Myocyte (in vitro differentiated cells): ENCODE data around the gene CHRM5. TPM values are rescaled to one million over a fixed set of nuclear protein-coding genes. Genes with fewer than 3 reads are reported as not detected.

ENCODE experiments used
- DNase-seq: peaks from one replicate; pipeline ENCODE4 v3.0.0-alpha.2; 2012; ENCODE audit warnings: low read depth
- total RNA-seq: library from RNA; depleted of rRNA; stranded (reverse); fragments of >200 nt; gene quantifications from 2 replicates; pipeline ENCODE4 v1.2.3, GENCODE V29; 2014

Gene CHRM5
- total RNA-seq, 1 donor from 2014 or later: 0.05 TPM

DNA sequence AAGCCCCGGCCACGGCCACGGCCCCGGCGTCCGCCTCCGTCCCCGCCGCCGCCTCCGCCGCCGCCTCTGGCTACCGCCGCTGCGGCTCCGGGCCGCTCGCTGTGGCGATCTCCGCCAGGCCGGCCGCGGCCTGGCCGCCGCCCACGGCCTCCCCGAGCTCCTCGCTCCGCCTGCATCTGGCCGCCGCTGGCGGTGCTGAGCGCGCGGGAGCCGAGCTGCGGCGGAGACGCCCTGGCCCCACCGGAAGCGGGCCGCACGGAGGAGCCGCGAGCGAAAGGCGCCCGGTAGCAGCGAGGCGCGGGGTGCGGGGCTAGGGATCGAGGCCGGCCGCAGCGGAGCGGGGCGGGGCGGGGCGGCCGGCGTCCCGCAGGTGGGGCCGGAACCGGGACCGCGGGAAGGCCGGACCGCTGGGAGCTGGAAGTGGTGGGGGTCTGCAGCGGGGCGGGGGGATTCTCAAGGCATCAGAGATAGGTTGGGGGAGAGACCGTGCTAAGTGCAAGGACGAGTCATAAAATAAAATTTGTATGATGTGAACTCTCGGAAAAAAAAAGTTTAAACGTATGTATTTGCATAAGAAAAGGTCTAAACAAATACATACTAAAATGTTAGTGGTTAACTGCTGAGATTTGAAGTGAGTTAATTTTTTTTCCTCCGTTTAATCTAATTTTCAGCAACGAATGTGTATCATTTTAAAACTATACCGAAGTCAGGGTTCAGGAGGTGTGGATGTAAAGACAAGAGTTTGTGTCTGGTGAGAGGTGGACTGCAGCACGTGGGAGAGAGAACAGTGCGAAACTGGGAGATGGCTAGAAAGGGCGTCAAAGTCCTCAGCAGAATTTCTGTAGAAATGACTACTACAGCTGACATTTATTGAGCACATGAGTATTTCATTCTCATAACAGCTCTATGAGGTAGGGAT, 70.8 kb downstream of the CHRM5 start, which contains the start of gene AVEN:
TSS of gene AVEN (minus strand) at position 334 of the 919 bp plus-strand sequence. CDS start at position 176, 158 bp downstream.
- DNase-seq: peak; percentile 57

DNA sequence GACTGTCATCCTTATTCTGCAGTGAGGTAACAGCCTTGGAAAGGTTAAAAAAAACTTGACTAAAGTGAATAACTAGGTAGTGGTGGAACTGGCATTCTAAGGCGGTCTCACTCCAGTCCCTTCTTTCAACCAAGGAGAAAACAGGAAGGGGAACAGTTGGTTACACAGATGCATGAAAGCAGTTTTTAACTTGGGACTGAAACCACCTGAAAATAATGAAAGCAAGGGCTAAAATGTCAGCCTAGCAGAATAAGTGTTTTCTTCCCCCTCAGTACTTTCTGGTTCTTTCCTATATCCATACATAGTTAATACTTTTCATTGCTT, 71.5 kb downstream of the CHRM5 start:
- no peak for DNase-seq

DNA sequence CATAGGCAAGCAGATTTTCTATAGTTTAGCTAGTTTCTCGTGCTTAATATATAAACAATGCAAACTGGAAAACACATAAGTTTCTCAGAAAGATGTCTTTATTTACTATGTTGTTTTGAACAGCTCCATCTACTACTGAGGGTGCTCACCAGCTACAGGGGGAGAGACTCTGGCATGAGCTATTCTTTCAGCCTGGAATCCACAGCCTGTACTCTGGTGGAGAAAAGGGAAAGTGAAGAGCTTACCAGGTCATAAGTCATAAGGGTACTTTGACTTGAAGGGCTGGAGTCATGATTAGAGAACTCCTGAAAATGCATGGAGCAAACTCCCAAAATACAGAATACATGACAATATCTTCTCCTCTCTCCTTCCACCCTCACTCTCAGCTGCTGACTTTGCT, 75.1 kb downstream of the CHRM5 start:
- peak; percentile 43 for DNase-seq

DNA sequence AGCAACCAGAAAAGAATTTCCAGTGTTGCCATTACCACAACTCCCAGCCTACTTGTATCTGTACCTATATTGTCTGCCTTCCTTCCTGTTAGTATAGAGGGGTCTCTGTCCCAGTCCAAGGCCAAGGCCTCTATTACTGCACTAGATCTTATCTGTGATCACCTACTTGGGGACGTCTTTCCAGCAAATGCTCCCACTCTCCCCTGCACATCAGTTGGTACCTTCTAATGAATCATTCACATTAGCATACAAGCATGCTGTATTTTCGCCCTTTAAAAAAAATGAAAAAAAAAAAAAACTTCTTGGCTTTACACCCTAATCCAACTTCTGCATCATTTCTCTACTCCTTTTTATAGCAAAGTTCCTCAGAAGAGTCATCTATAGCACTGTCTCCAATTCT, 75.5 kb downstream of the CHRM5 start:
- DNase-seq: no peak

DNA sequence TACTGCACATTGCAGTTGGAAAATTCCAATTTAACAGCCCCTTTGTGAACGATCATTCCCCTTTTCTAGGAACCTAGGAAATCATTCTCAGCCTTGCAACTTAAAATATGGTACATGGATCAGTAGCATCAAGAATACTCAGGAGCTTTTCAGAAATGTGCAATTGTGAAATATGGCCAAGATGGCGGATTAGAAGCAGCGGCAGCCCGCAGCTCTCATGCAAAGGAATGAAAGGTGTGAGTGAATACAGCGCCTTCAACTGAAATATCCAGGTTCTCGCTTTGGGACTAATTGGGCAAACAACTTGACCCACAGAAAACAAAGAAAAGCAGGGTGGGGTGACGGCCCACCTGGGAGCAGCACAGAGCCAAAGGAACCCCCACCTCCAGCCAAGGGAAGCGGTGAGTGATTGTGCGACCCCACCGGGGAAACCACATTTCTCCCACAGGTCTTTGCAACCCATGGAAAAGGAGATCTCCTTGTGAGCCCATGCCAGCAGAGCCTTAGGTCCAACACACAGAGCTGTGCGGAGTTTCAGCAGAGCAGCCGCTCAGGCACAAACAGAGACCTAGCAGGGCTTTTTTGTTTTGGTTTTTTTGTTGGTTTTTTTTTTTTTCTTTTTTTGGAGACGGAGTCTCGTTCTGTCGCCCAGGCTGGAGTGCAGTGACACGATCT, 78.3 kb downstream of the CHRM5 start:
- no peak for DNase-seq

DNA sequence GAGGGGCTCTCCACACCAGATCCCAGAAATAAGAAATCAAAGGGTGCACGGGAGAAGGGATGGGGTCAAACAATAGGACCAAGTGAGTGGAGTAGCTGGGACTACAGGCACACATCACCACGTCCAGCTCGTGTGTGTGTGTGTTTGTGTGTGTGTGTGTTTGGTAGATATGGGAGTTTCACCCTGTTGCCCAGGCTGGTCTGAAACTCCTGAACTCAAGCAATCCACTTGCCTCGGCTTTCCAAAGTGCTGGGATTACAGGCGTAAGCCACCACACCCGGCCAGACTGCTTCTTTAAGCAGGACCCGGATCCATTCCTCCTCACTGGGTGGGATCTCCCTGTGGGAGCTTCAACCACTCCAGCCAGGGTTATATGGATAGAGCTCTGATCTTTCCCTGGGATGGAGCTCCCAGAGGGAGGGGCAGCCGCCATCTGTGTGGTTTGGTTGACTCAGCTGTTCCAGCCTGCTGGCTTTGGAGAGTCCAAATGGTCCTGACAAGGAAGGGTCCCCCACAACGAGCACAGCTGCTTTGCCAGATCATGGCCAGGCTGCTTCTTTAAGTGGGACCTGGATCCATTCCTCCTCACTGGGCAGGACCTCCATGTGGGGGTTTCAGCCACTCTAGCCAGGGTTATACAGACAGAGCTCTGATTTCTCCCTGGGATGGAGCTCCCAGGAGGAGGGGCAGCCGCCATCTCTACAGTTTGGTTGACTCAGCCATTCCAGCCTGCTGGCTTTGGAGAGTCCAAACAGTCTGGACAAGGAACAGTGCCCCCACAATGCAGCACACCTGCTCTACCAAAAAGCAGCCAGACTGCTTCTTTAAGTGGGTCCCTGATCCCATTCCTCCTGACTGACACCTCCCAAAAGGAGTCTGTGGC, 79.8 kb downstream of the CHRM5 start:
- peak; percentile 98 for DNase-seq

DNA sequence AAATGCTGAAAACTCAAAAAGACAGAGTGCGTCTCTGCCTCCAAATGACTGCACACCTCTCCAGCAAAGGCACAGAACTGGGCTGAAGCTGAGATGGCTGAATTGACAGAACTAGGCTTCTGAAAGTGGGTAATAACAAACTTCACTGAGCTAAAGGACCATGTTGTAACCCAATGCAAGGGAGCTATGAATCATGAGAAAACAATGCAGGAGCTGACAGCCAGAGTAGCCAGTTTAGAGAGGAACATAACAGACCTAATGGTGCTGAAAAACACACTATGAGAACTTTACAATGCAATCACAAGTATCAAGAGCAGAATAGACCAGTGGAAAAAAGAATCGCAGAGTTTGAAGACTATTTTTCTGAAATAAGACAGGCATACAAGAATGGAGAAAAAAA, 80.8 kb downstream of the CHRM5 start:
- peak; percentile 70 for DNase-seq

DNA sequence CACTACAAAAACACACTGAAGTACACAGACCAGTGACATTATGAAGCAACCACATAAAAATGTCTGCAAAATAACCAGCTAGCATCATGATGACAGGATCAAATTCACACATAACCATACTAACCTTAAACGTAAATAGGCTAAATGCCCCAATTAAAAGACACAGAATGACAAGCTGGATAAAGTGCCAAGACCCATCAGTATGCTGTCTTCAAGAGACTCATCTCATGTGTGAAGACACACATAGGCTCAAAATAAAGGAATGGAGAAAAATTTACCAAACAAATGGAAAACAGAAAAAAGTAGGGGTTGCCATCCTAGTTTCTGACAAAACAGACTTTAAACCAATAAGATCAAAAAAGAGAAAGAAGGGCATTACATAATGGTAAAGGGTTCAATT, 82.1 kb downstream of the CHRM5 start:
- DNase-seq: peak; percentile 28

DNA sequence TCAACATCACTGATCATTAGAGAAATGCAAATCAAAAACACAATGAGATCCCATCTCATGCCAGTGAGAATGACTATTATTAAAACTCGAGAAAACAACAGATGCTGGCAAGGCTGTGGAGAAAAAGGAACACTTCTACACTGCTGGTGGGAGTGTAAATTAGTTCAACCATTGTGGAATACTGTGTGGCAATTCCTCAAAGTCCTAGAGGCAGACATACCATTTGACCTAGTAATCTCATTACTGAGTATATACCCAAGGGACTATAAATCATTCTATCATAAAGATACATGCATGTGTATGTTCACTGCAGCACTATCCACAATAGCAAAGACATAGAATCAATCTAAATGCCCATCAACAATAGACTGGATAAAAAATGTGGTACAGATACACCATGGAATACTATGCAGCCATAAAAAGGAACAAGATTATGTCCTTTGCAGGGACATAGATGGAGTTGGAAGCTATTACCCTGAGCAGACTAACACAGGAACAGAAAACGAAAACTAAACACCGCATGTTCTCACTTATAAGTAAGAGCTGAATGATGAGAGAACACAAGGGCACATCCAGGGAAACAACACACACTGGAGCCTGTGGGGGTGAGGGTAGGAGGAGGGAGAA, 85.9 kb downstream of the CHRM5 start:
- no peak for DNase-seq

DNA sequence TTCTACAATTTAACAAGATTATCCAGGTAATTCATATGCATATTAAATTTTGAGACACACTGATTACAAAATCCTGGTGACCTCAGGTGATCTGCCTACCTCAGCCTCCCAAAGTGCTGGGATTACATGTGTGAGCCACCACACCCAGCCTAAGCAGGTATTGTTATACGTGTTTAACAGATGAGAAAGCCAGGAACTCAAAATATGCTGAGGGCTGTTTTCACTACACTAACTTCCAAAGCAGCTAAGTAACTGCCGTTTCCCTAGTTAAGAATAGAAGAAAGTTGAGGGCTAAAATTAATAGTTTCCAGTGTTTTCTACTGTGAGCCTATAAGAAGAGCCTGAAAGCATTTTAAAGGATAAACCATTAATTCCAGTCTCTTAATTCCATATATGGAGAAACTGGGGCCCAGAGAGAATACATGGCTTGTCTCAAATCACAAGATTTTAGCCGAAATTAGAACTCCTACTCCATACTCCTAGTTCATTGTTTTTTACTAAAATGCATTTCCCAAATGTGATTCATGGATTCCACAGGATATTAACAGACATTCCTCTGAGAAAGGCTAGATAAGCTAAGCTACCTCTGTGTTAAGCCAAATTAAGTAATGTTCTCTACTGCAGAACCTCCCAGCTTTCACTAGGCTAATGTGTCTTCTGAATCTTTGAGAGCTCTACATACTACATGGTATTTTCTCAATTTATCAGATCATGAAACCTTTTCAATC, 87.7 kb downstream of the CHRM5 start:
- peak; percentile 57 for DNase-seq

DNA sequence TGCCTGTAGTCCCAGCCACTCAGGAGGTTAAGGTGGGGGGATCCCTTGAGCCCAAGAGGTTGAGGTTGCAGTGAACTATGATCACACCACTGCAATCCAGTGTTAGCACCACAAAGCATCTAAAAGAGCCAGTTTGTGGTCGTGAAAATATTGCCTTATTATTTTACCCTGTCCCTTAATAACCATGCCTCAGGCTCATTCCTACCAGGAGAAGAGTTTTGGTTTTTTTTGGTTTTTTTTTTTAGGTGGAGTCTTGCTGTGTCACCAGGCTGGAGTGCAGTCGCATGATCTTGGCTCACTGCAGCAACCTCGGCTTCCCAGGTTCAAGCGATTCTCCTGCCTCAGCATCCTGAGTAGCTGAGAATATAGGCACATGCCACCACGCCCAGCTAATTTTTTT, 88.6 kb downstream of the CHRM5 start:
- DNase-seq: no peak

DNA sequence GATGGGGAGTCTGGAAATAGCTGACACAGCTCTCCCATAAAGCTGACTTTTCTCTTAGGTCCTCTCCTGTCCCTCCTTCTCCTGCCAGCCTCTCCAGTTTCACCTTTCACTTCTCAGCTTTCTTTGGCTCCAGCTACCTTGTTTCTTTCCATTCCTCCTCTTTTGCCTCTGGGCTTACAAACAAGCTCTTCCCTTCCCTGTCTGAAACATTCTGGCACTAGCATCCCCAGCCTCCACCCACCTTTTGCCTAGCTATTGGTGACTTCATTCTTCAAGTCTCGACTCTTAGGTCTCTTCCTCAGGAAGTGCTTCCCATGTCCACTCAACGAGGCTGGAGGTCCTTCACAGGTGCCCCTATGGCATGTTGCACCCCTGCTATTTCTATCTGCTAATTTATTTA, 91.2 kb downstream of the CHRM5 start:
- DNase-seq: no peak

DNA sequence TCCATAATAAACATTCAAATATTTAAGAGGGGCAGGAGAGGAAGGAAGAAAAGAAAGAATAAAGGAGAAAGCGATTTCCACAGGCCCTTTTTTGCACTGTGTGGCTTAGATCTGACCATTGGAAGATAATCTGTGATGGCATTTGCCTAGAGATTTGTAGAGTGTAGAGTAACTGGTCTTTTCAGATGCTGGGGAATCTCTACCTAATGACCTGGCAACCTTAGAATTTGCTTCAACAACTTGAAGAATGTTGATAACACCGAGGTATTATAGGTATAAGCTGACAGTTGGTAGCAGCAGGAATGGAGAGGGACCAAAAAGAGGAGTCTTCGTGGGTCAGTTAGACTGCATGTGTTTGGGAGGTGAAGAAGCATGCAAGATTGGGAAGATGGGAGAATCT, 91.6 kb downstream of the CHRM5 start:
- DNase-seq: no peak

DNA sequence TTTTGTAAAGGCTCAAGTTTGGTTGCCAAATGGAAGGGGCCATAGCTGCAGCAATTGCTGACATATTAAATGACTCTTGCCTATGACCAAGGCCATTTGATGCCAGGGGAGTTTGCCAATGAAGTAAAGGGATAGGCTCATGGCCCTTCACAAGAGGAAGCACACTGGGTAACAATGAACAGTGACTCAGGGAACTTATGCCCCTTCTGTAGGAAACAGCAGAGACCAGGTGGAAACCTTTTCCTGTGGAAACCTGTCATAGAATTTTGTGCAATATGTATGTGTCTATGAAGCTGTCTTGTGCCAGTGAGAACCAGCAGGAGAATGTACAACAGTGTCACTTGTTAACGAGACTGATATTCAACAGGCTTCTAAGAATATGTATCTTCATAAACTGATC, 96.1 kb downstream of the CHRM5 start:
- DNase-seq: no peak

DNA sequence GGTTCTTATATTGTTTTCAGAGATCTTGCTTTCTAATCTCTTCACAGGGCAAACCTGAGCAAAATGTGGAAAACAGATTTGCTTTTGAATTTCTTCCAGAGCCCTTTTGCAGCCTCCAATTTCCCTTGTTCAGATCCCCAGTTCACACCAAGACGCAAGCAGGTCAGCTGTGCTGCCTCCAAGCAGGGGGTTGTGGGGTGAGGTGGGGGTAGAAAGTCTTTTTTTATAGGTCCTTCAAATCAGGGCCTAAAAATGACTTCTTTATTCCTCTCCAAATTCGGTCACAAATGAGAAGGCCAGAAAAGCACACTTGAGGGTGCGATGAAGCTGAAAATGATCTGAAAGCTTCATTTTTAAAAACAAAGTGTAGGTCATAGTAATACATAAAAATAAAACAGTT, 97.0 kb downstream of the CHRM5 start:
- no peak for DNase-seq

DNA sequence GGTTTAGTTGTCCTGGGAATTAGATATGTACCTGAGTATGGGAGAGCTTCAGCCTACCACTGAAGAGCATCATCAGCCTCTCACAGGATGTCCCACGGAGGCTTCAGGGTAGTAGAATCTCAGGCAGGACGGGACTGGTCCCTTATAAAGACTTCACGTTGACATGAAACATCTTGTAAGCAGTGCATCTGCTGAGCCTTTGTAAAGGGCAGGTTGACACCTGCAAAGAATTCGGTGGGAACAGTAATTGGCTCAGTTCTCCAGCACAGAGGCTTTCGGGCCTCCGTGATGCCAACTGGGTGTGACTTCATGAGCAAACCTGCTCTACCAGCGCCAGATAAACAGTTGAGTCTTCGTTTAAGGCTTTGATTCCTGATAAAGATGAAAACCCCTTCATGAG, 97.6 kb downstream of the CHRM5 start:
- DNase-seq: no peak

DNA sequence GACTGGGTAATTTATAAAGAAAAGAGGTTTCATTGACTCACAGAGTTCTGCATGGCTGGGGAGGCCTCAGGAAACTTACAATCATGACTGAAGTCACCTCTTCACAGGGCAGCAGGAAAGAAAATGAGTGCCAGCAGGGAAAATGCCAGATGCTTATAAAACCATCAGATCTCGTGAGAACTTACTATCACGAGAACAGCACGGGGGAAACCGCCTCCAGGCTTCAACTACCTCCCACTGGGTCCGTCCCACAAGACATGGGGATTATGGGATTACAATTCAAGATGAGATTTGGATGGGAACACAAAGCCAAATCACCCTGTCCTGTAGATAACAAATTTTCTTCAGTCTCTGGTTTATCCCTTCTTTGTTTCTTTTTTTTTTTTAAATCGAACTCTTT, 101.7 kb downstream of the CHRM5 start:
- no peak for DNase-seq

DNA sequence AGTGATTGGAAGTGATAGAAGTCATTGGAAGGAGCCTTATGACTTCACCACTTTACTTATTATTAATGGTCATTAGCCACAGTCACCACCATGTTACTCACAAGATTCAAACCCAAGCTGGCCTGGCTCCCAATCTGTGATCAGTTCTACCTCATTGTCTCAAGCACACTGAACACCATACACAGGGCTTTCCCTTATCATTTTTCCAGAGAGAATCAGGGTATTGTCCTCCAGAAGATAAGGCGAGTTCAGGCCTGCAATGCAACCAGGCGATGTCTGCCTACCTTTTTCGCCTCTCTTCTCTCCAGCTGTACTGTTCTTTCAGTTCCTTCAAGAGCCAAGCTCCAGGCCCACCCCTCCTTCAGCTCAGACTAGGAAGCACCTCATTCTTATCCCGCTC, 108.5 kb downstream of the CHRM5 start:
- no peak for DNase-seq

DNA sequence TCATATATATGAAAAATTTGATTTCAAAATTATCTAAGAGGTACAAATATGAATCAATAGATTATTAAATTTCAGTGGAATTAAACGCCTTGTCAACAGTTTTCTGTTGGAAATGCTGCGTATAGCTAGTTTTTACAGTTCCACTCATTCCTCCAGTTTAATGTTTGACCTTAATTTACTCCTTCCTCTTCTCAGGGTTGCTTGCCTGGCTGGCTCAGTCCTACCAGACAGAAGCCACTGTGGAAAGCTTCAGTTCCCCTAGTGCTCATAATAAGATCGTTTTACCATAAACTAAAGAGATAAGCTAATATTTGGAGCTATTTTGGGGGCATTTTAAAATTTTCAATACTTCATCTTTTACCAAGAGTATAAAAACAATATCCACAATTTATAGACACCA, 110.6 kb downstream of the CHRM5 start:
- no peak for DNase-seq

DNA sequence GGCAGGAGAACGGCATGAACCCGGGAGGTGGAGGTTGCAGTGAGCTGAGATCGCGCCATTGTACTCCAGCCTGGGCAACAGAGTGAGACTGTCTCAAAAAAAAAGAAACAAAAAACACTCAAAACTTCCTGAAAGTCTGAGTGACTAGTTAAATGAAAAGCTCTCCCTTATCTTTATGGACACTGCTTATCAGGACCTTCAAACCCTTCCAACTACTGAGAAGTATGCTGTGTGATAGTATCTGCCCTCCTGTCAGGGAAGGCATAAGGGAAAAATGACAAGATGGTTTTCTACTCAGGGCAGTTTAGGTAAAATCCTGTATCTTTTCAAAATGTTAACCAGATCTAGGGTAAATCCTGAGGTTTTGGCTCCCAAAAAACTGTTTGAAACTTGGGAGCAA, 111.6 kb downstream of the CHRM5 start:
- DNase-seq: no peak

DNA sequence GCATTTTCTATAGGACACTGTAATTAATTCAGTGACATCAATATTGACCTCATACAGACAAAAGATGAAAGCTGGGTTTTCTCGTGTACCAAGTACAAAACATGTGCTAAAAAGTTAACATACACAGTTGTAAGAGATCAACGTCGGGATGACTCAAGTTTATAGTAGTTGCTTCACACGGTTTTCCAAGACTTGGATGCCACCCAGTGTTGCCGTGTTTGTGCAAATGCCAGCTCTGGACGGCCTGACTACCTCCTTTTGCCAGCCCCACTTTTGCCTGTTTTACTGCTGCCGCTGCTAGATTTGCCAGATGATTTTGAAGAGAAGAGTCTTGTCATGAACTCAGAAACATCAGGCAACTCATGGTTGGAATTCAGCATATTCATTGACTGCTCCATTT, 115.8 kb downstream of the CHRM5 start:
- peak; percentile 62 for DNase-seq
